Colonic mucosa (tissue), 4 donors: ENCODE data around the gene EPC2. TPM values are rescaled to one million over a fixed set of nuclear protein-coding genes. Genes with fewer than 3 reads are reported as not detected.
"Not testable (repeated sequence)": the region's sequence is repeated elsewhere in the genome, so short reads cannot be mapped to it uniquely, and the experiment has no call there.

Source experiments
- DNase-seq: peaks from one replicate; pipeline ENCODE4 v3.0.0-alpha.2; 2020
- H3K27ac ChIP-seq: fragments of 200-600 bp; one replicate; pipeline ENCODE4 v1.8.0; 2021
- H3K27me3 ChIP-seq: fragments of 200-600 bp; one replicate; pipeline ENCODE4 v1.8.0; 2021
- H3K36me3 ChIP-seq: fragments of 200-600 bp; one replicate; pipeline ENCODE4 v1.8.0; 2021
- H3K4me1 ChIP-seq: fragments of 200-600 bp; one replicate; pipeline ENCODE4 v1.8.0; 2021; ENCODE audit warnings: mild to moderate bottlenecking
- H3K4me3 ChIP-seq: fragments of 200-600 bp; one replicate; pipeline ENCODE4 v1.8.0; 2021
- H3K9ac ChIP-seq, 2 donors: one replicate each; pipeline ENCODE4 v1.7.0; 2013; ENCODE audit warnings: control low read depth in 2 of 2, low read depth in 2 of 2, low read length in 2 of 2
- H3K9me3 ChIP-seq: fragments of 200-600 bp; one replicate; pipeline ENCODE4 v1.8.0; 2021
- CTCF ChIP-seq: fragments of 200-600 bp; IDR thresholded peaks from one replicate; pipeline ENCODE4 v1.8.0; 2022; ENCODE audit warnings: antibody characterized with exemption, mild to moderate bottlenecking
- intact Hi-C: fragments of 100-400 bp; cut with DNase I; formaldehyde crosslinking; loops from one replicate; pipeline ENCODE4 v1.14.1; 2022
- total RNA-seq, 2 donors: library from RNA; stranded (reverse); fragmentation: NEBNext Ultra II Directional in 1 of 2; extraction: Animal tissue kit (Norgen Biotek cat#: 25700) in 1 of 2; gene quantifications; one replicate each; pipeline ENCODE4 v1.2.1, GENCODE V29; 2021
- donor health status: healthy.
- donor health status: DM: no; HTN: no; CAD: no.
- donor health status: DM: no; HTN: no; CAD: no.

EPC2 gene
- total RNA-seq, 2 donors from 2014 or later: 18.4 to 20.7 TPM

GRCh38 chr2:148653437-148653836 lies 8.9 kb downstream of the EPC2 start:
- intact Hi-C loops: no loop called here
- H3K36me3 ChIP-seq: no peaks in the 10 kb centered on the region
- no peak for TF ChIP-seq CTCF
- H3K4me3 ChIP-seq: no peak overlapping the region
- no peaks in the 10 kb centered on the region for H3K4me1 ChIP-seq
- no peaks in the 10 kb centered on the region for H3K27me3 ChIP-seq
- H3K9me3 ChIP-seq: no peaks in the 10 kb centered on the region
- no peak for DNase-seq
- no peak overlapping the region for H3K27ac ChIP-seq
- H3K9ac ChIP-seq: no peak overlapping the region

DNA sequence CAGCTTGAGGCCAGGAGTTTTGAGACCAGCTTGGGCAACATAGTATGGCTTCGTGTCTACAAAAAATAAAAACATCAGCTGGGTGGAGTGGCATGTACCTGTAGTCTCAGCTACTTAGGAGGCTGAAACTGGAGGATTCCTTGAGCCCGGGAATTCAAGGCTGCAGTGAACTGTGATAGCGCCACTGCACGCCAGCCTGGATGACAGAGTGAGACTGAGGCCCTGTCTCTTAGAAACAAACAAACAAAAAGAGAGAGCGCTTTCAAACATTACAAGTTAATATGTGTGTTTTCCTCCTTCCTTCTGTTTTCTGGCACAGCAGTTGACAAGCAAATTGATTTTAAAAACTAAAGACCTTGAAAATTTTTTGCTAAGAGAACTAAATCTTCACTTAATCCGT lies 9.9 kb downstream of the EPC2 start:
- Histone ChIP-seq H3K4me3 (no peak overlapping the region), H3K9me3 (no peaks in the 10 kb centered on the region), H3K27ac (no peak overlapping the region), H3K36me3 (no peaks in the 10 kb centered on the region), H3K4me1 (peaks cover 5% of the 10 kb centered on the region), H3K27me3 (no peaks in the 10 kb centered on the region), H3K9ac (no peak overlapping the region)
- no peak for TF ChIP-seq CTCF
- no peak for DNase-seq
- intact Hi-C loops: no loop called here

GRCh38 chr2:148656516-148656915 lies 12.0 kb downstream of the EPC2 start:
- intact Hi-C loops: no loop called here
- Histone ChIP-seq H3K36me3 (no peaks in the 10 kb centered on the region), H3K27me3 (no peaks in the 10 kb centered on the region), H3K4me3 (no peak overlapping the region), H3K27ac (no peak overlapping the region), H3K4me1 (peaks cover 5% of the 10 kb centered on the region), H3K9ac (no peak overlapping the region), H3K9me3 (no peaks in the 10 kb centered on the region)
- no peak for DNase-seq
- TF ChIP-seq CTCF: no peak

DNA sequence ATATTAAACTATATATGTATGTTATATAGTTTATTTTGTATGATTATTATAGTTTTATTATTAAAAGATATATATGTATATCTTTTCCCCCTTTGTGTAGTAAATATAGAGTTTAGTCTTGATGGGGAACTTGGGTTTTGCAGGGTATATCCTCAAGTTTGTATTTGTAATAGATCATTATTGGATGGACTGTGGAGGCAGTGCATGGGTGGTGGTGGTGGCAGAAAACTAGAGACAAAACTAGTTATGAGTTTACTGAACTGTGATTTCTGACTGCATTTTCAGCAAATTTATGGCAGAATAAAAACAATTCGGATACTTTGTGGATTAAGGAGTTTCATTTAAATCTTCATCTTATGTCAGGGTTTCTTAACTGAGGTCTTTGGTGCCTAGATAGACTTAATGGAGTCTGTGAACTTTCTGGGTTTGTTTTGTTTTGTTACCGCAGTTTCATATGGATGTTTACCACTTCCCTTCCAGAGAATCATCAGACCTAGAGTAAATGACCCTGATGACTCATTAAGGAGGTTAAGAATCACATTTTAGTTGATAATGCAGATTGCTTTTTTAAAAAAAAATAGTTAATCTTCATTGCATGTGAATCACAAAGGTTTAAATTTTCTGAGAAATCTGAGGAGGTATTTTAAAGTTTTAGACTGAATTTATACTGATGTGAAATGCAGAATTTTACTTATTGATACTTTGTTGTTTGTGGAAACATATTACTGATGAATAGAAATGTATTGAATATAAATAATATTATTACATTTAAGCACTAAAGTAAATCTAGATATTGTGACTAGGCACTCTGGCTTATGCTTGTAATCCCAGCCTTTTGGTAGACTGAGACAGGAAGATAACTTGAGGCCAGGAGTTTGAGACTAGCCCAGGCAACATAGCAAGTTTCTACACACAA lies 14.5 kb downstream of the EPC2 start:
- intact Hi-C loops: no loop called here
- Histone ChIP-seq H3K27me3 (no peaks in the 10 kb centered on the region), H3K4me3 (no peak overlapping the region), H3K9ac (no peak overlapping the region), H3K36me3 (no peaks in the 10 kb centered on the region), H3K27ac (no peak overlapping the region), H3K9me3 (no peaks in the 10 kb centered on the region), H3K4me1 (peaks cover 5% of the 10 kb centered on the region)
- no peak for TF ChIP-seq CTCF
- no peak for DNase-seq

DNA sequence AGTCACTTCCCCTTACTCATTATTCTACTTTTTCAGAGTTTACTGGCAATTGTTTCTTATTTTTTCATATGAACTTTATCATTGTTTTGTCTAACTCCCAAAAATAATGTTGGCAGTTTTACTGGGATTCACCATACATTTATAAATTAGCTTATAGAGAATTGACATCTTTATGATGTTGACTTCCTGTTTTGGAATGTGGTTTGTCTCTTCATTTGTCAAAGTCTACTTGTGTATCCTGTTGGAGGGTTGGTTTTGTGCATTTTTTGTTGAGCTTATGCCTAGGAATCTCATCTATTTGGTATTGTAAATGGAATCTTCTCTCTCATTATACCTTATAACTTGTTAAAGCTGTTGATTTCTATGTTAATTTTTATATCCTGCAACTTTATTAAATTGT lies 16.4 kb downstream of the EPC2 start:
- no peak overlapping the region for H3K9ac ChIP-seq
- no peak overlapping the region for H3K4me3 ChIP-seq
- H3K36me3 ChIP-seq: no peaks in the 10 kb centered on the region
- no peak overlapping the region for H3K27ac ChIP-seq
- H3K9me3 ChIP-seq: no peaks in the 10 kb centered on the region
- no peak for DNase-seq
- TF ChIP-seq CTCF: no peak
- H3K27me3 ChIP-seq: no peaks in the 10 kb centered on the region
- intact Hi-C loops: no loop called here
- peaks cover 5% of the 10 kb centered on the region for H3K4me1 ChIP-seq

DNA sequence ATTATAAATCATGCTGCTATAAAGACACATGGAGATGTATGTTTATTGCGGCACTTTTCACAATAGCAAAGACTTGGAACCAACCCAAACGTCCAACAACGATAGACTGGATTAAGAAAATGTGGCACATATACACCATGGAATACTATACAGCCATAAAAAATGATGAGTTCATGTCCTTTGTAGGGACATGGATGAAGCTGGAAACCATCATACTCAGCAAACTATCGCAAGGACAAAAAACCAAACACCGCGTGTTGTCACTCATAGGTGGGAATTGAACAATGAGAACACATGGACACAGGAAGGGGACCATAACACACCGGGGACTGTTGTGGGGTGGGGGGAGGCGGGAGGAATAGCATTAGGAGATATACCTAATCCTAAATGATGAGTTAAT lies 17.8 kb downstream of the EPC2 start:
- H3K4me3 ChIP-seq, H3K36me3 ChIP-seq, H3K27me3 ChIP-seq, intact Hi-C loops, H3K4me1 ChIP-seq, H3K9ac ChIP-seq, DNase-seq, H3K9me3 ChIP-seq, H3K27ac ChIP-seq: not testable (repeated sequence)
